B cell (primary cell): ENCODE results near the gene ANKS1B. TPM values are rescaled to one million over a fixed set of nuclear protein-coding genes. Genes with fewer than 3 reads are reported as not detected.

Source experiments
- ATAC-seq: fragments of 200-7000 bp; cut with Tn5 transposase; one replicate; pipeline ENCODE4 v1.10.0; 2021; ENCODE audit warnings: low read depth, mild to moderate bottlenecking, moderate number of reproducible peaks, moderate library complexity
- CTCF ChIA-PET: fragments of 350-600 bp; sonication (Branson Sonifier 250); formaldehyde crosslinking; loops from one replicate; lab custom pipeline; 2021; ENCODE audit warnings: antibody characterized with exemption, inconsistent platforms; lab: Charles Lee
- POLR2A ChIA-PET: fragments of 350-600 bp; sonication (Branson Sonifier 250); formaldehyde crosslinking; loops from one replicate; lab custom pipeline; 2021; ENCODE audit warnings: antibody characterized with exemption; lab: Charles Lee
- DNase-seq: peaks from one replicate; pipeline ENCODE4 v3.0.0; 2013
- H2AFZ ChIP-seq: 2 replicates; pipeline ENCODE4 v1.6.1; 2012; ENCODE audit warnings: mild to moderate bottlenecking, low read depth, low read length; ENCODE audit not compliant: insufficient read depth, poor library complexity, severe bottlenecking
- H3K27ac ChIP-seq, 2 donors: 1 replicate in 1 of 2; 2 replicates in 1 of 2; pipeline ENCODE4 v1.5.1; 2012 to 2013; ENCODE audit warnings: low read length in 2 of 2, mild to moderate bottlenecking in 2 of 2, moderate library complexity in 1 of 2
- H3K27me3 ChIP-seq, 4 experiments: fragments of 200-600 bp in 1 of 4; sonication (generic) in 1 of 4; replicated peaks in 1 of 4; 1 replicate in 2 of 4; 2 replicates in 2 of 4; pipeline versions ENCODE4 v1.6.1 to v1.7.0; 2013 to 2016; ENCODE audit warnings: low read length in 3 of 4, mild to moderate bottlenecking in 2 of 4, mixed read lengths in 1 of 4, moderate library complexity in 1 of 4; ENCODE audit not compliant: insufficient read depth in 4 of 4, control insufficient read depth in 3 of 4; ENCODE audit errors: control extremely low read depth in 1 of 4
- H3K36me3 ChIP-seq, 2 experiments: replicated peaks in 1 of 2; 1 replicate in 1 of 2; 2 replicates in 1 of 2; pipeline versions ENCODE4 v1.6.1 to v1.7.1; 2013; ENCODE audit warnings: low read length in 1 of 2; ENCODE audit not compliant: insufficient read depth in 2 of 2, control insufficient read depth in 1 of 2; ENCODE audit errors: control extremely low read depth in 1 of 2, extremely low read depth in 1 of 2
- H3K4me1 ChIP-seq, 2 donors: fragments of 200-600 bp in 1 of 2; sonication (generic) in 1 of 2; 1 replicate in 1 of 2; 2 replicates in 1 of 2; pipeline versions ENCODE4 v1.5.1 to v1.6.1; 2013 to 2017; ENCODE audit warnings: low read length in 2 of 2; ENCODE audit not compliant: control insufficient read depth in 2 of 2, insufficient read depth in 2 of 2
- H3K4me2 ChIP-seq: replicated peaks from 2 replicates; pipeline ENCODE3; 2012; ENCODE audit warnings: mild to moderate bottlenecking, low read depth, low read length; ENCODE audit not compliant: poor library complexity, severe bottlenecking
- H3K4me3 ChIP-seq, 5 experiments: fragments of 200-600 bp in 1 of 5; sonication (generic) in 1 of 5; 1 replicate in 3 of 5; 2 replicates in 2 of 5; pipeline versions ENCODE4 v1.5.1 to v1.7.0; 2011 to 2016; ENCODE audit warnings: low read length in 4 of 5, mild to moderate bottlenecking in 4 of 5, low read depth in 2 of 5, control low read depth in 1 of 5, moderate library complexity in 1 of 5; ENCODE audit not compliant: insufficient read depth in 1 of 5; ENCODE audit errors: control extremely low read depth in 1 of 5, extremely low read depth in 1 of 5
- H3K79me2 ChIP-seq: fragments of 200-600 bp; sonication (generic); one replicate; pipeline ENCODE4 v1.6.0; 2016; ENCODE audit warnings: low read length; ENCODE audit not compliant: control insufficient read depth, insufficient read depth
- H3K9ac ChIP-seq: fragments of 200-600 bp; sonication (generic); 2 replicates; pipeline ENCODE4 v1.6.1; 2017; ENCODE audit warnings: mild to moderate bottlenecking, low read length, moderate library complexity
- H3K9me3 ChIP-seq, 3 donors: one replicate each; pipeline versions ENCODE4 v1.6.1 to v1.7.1; 2013; ENCODE audit warnings: low read length in 2 of 3; ENCODE audit not compliant: control insufficient read depth in 2 of 3, insufficient read depth in 1 of 3; ENCODE audit errors: control extremely low read depth in 1 of 3
- H4K20me1 ChIP-seq: 2 replicates; pipeline ENCODE4 v1.6.0; 2012; ENCODE audit warnings: mild to moderate bottlenecking, low read length; ENCODE audit not compliant: insufficient read depth, control insufficient read depth, poor library complexity, severe bottlenecking
- H3K27ac Mint-ChIP-seq: one replicate; pipeline ENCODE4 v1.8.0; 2021; ENCODE audit warnings: mixed read lengths
- H3K27me3 Mint-ChIP-seq: one replicate; pipeline ENCODE4 v1.8.0; 2021; ENCODE audit warnings: mixed read lengths
- H3K4me1 Mint-ChIP-seq: one replicate; pipeline ENCODE4 v1.8.0; 2021; ENCODE audit warnings: mixed read lengths
- H3K4me3 Mint-ChIP-seq: one replicate; pipeline ENCODE4 v1.8.0; 2021; ENCODE audit warnings: mixed read lengths
- H3K9me3 Mint-ChIP-seq: one replicate; pipeline ENCODE4 v1.8.0; 2022; ENCODE audit warnings: mixed read lengths; ENCODE audit not compliant: insufficient read depth
- CTCF ChIP-seq: fragments of 200-600 bp; IDR thresholded peaks from one replicate; pipeline ENCODE4 v1.8.0; 2022; ENCODE audit warnings: antibody characterized with exemption, mild to moderate bottlenecking
- EZH2 ChIP-seq: IDR thresholded peaks from 2 replicates; pipeline ENCODE4 v1.6.1; 2012; ENCODE audit warnings: borderline replicate concordance, low read depth, mild to moderate bottlenecking, moderate library complexity, low read length; ENCODE audit not compliant: insufficient read depth, poor library complexity, severe bottlenecking
- WGBS: methylation state at CpG from one replicate; pipeline ENCODE4 v1.1.5; 2013; ENCODE audit warnings: missing lambda C conversion rate; ENCODE audit not compliant: insufficient coverage; 5-methylcytosine and 5-hydroxymethylcytosine counted together
- intact Hi-C: fragments of 100-400 bp; cut with micrococcal nuclease; formaldehyde crosslinking; loops from one replicate; pipeline ENCODE4 v1.10.0; 2022
- polyA plus RNA-seq: library from polyadenylated mRNA; depleted of rRNA; stranded (reverse); fragments of >200 nt; gene quantifications from 2 replicates; pipeline ENCODE4 v1.2.3, GENCODE V29; 2012
- total RNA-seq, 2 donors: library from RNA; stranded (reverse); fragments of 120-200 nt in 1 of 2; gene quantifications; 1 replicate in 1 of 2; 2 replicates in 1 of 2; pipeline versions ENCODE4 v1.2.3 to v1.2.4, GENCODE V29; 2013 to 2022

The ANKS1B gene
- total and polyA plus RNA-seq, 2 donors (not counting 1 experiment from before 2014, with no cell fraction given), result not detected

- no peak for ATAC-seq
- TF ChIP-seq EZH2 (no peak), CTCF (no peak)
- H3K27ac Mint-ChIP-seq, result no peak overlapping the region
- no peaks in the 10 kb centered on the region for H4K20me1 ChIP-seq
- 67% methylated on average over 1 of the region's 1 CpG for WGBS
- no peak overlapping the region for H3K27ac ChIP-seq
- no peak overlapping the region for H2AFZ ChIP-seq
- POLR2A ChIA-PET, result no interaction called here
- no peak overlapping the region for H3K9ac ChIP-seq
- no peak overlapping the region for H3K4me2 ChIP-seq
- H3K4me1 ChIP-seq, result peaks cover 4 to 5% of the 10 kb centered on the region in 2 donors
- peaks cover 0 to 3% (median 0%) of the 10 kb centered on the region in 3 donors for H3K9me3 ChIP-seq
- intact Hi-C loops, result no loop called here
- H3K9me3 Mint-ChIP-seq, result no peaks in the 10 kb centered on the region
- peaks cover 4% of the 10 kb centered on the region for H3K4me1 Mint-ChIP-seq
- no peak for DNase-seq
- CTCF ChIA-PET, result no interaction called here
- H3K79me2 ChIP-seq, result no peaks in the 10 kb centered on the region
- peaks cover 12% of the 10 kb centered on the region for H3K27me3 Mint-ChIP-seq
- H3K36me3 ChIP-seq, result peaks cover 0 to 3% of the 10 kb centered on the region in 2 experiments
- H3K4me3 ChIP-seq, result no peak overlapping the region
- peaks cover 0 to 17% (median 3%) of the 10 kb centered on the region in 4 experiments for H3K27me3 ChIP-seq
- H3K4me3 Mint-ChIP-seq, result no peak overlapping the region
Observed at GRCh38 chr12:98740751-98741150, 1244.0 kb downstream of the ANKS1B start.

GRCh38 chr12:98738539-98738938, 1246.2 kb downstream of the ANKS1B start:
- Histone ChIP-seq H3K9me3 (peaks cover 0 to 3% (median 0%) of the 10 kb centered on the region in 3 donors), H3K27me3 (peaks cover 0 to 9% (median under 1%) of the 10 kb centered on the region in 4 experiments), H4K20me1 (no peaks in the 10 kb centered on the region), H3K4me2 (no peak overlapping the region), H3K36me3 (peaks cover 0 to 6% of the 10 kb centered on the region in 2 experiments), H3K79me2 (no peaks in the 10 kb centered on the region), H3K4me3 (no peak overlapping the region), H3K4me1 (no peaks in the 10 kb centered on the region), H3K9ac (no peak overlapping the region), H3K27ac (no peak overlapping the region), H2AFZ (no peak overlapping the region)
- ChIA-PET POLR2A (no interaction called here), CTCF (no interaction called here)
- Mint-ChIP-seq H3K4me1 (no peaks in the 10 kb centered on the region), H3K4me3 (no peak overlapping the region), H3K27ac (no peak overlapping the region), H3K9me3 (no peaks in the 10 kb centered on the region), H3K27me3 (peaks cover 12% of the 10 kb centered on the region)
- TF ChIP-seq EZH2, result no peak
- no peak for TF ChIP-seq CTCF
- ATAC-seq (no peak), DNase-seq (no peak)
- intact Hi-C loops, result no loop called here
- 80% methylated on average over 1 of the region's 2 CpGs for WGBS
